Esophagus squamous epithelium (tissue), 5 donors: ENCODE data around the gene TDRD12. TPM values are rescaled to one million over a fixed set of nuclear protein-coding genes. Genes with fewer than 3 reads are reported as not detected.

Experiments used
- DNase-seq: peaks from one replicate; lab custom pipeline; 2025; lab: John Stamatoyannopoulos, UW
- H3K27ac ChIP-seq, 4 donors: fragments of 200-600 bp; sonication (generic); one replicate each; pipeline ENCODE4 v1.5.1; 2016 to 2019; ENCODE audit warnings: mild to moderate bottlenecking in 1 of 4
- H3K27me3 ChIP-seq, 4 donors: fragments of 200-600 bp; sonication (generic); 1 replicate in 3 of 4; 2 replicates in 1 of 4; pipeline versions ENCODE4 v1.5.1 to v1.6.0; 2017 to 2021; ENCODE audit warnings: antibody characterized with exemption in 1 of 4
- H3K36me3 ChIP-seq, 3 donors: fragments of 200-600 bp; sonication (generic); one replicate each; pipeline ENCODE4 v1.5.1; 2016 to 2019
- H3K4me1 ChIP-seq, 3 donors: fragments of 200-600 bp; sonication (generic); one replicate each; pipeline ENCODE4 v1.5.1; 2017 to 2019
- H3K4me3 ChIP-seq, 4 donors: fragments of 200-600 bp; sonication (generic); 1 replicate in 3 of 4; 2 replicates in 1 of 4; pipeline ENCODE4 v1.5.1; 2016 to 2019; ENCODE audit warnings: mild to moderate bottlenecking in 2 of 4, moderate library complexity in 1 of 4
- H3K9me3 ChIP-seq, 3 donors: fragments of 200-600 bp; sonication (generic); one replicate each; pipeline ENCODE4 v1.5.1; 2016 to 2019
- CTCF ChIP-seq, 6 experiments: fragments of 450-650 bp in 4 of 6; fragments of 200-600 bp in 2 of 6; sonication (generic) in 2 of 6; IDR thresholded peaks; one replicate each; pipeline ENCODE4 v1.5.1; 2016 to 2019; ENCODE audit warnings: antibody characterized with exemption in 6 of 6, mild to moderate bottlenecking in 4 of 6, moderate library complexity in 4 of 6
- POLR2A ChIP-seq, 4 donors: fragments of 450-650 bp; IDR thresholded peaks; one replicate each; pipeline ENCODE4 v1.6.1; 2017; ENCODE audit warnings: antibody characterized with exemption in 4 of 4, mild to moderate bottlenecking in 4 of 4, moderate library complexity in 3 of 4
- WGBS, 2 donors: methylation state at CpG; one replicate each; pipeline ENCODE4 v1.1.5; 2018; 5-methylcytosine and 5-hydroxymethylcytosine counted together
- intact Hi-C: fragments of 100-400 bp; cut with DNase I; formaldehyde crosslinking; loops from one replicate; pipeline ENCODE4 v1.15.0; 2022
- total RNA-seq, 4 donors: library from RNA; depleted of rRNA; stranded (reverse); fragments of >200 nt; gene quantifications; one replicate each; pipeline ENCODE4 v1.1.0, GENCODE V29; 2016
- donor health status: DM: yes; HTN: yes; CAD: no.

TDRD12 gene
- total RNA-seq, 4 donors from 2014 or later, result 0.18 to 1.7 (median 0.42) TPM; not detected in 1

- H3K9me3 ChIP-seq, result no peaks in the 10 kb centered on the region
- peak overlapping the region in 3 of 4 donors; percentile 55 to 95 (median 92) for H3K27ac ChIP-seq
Observed at GRCh38 chr19:32676895-32677359, 42.6 kb upstream of the TDRD12 start.

DNA sequence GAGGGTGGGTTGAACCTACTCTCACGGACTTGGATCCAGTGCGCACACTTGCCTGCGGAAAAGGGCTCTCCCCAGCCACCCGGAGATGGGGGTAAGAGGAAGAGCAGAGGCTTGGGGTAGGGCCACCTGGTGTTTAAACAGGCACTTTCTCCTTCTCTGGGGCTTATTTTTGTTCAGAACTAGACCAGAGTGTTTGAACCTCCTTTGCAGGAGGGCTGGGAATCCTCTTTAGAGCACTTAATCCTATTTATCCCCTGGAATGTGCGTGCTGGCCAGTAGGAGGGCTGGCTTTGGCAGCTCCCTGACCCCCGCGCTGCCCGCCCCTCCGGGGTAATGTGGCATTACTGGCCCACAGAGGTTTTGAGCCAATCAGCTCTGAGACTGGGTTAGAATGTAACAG, 41.9 kb upstream of the TDRD12 start:
- peak overlapping the region in 3 of 4 donors; percentile 55 to 95 (median 92) for H3K27ac ChIP-seq

More at GRCh38 chr19:32676895-32677359, 42.6 kb upstream of the TDRD12 start:
- H3K36me3 ChIP-seq, result no peaks in the 10 kb centered on the region
- H3K27me3 ChIP-seq, result peaks cover 0 to 22% (median 0%) of the 10 kb centered on the region in 4 donors
- no peak for TF ChIP-seq POLR2A (IDR thresholded peaks at IDR 0.05)
- TF ChIP-seq CTCF (IDR thresholded peaks at IDR 0.05), result no peak
- no peak for DNase-seq
- H3K4me1 ChIP-seq, result peaks cover 25 to 54% (median 28%) of the 10 kb centered on the region in 3 donors
- intact Hi-C loops, result no loop called here
- WGBS, 2 donors, result 42% methylated on average over 7 of the region's 33 CpGs; no CpG with 5 or more reads in 1 of the 2 donors
- H3K4me3 ChIP-seq, result peak overlapping the region in 3 of 4 donors; percentile 69 to 98 (median 77)

DNA sequence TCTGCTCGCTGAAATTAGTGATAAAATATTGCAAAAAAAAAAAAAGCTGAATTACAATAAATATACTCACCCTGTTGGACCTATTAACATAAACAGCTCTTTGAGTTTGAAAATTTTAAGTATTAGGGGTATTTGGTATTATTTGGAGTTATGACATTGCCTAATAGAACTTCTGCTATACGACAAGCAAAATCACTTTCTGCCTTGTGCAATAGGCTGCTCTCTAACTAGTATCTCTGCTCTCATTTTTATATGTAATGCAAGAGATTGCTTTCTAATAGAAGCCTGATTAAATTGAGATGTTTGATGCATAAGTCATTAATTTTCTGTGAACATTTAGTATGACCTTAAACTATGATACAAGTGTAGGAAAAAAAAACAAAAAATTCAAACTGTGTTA, 38.6 kb upstream of the TDRD12 start:
- H3K27ac ChIP-seq, result no peak overlapping the region
- H3K36me3 ChIP-seq, result no peaks in the 10 kb centered on the region
- no peak for TF ChIP-seq POLR2A (IDR thresholded peaks at IDR 0.05)
- TF ChIP-seq CTCF (IDR thresholded peaks at IDR 0.05), result no peak
- no peak overlapping the region for H3K4me3 ChIP-seq
- 67 to 71% methylated on average over 2 of the region's 2 CpGs for WGBS, 2 donors
- H3K9me3 ChIP-seq, result no peaks in the 10 kb centered on the region
- peaks cover 0 to 19% (median 0%) of the 10 kb centered on the region in 4 donors for H3K27me3 ChIP-seq
- no peak for DNase-seq
- H3K4me1 ChIP-seq, result peaks cover 3 to 30% (median 10%) of the 10 kb centered on the region in 3 donors
- intact Hi-C loops, result no loop called here

More for the DNA sequence above, 41.9 kb upstream of the TDRD12 start:
- DNase-seq, result no peak
- WGBS, 2 donors, result 37 to 100% methylated on average over 1 to 6 of the region's 9 CpGs
- Histone ChIP-seq H3K9me3 (no peaks in the 10 kb centered on the region), H3K27me3 (peaks cover 0 to 22% (median 0%) of the 10 kb centered on the region in 4 donors), H3K4me3 (peak overlapping the region in 1 of 4 donors; percentile 7), H3K4me1 (peaks cover 23 to 54% (median 25%) of the 10 kb centered on the region in 3 donors), H3K36me3 (no peaks in the 10 kb centered on the region)
- TF ChIP-seq POLR2A (IDR thresholded peaks at IDR 0.05), result no peak
- peak in 1 of 6 experiments; percentile 27 for TF ChIP-seq CTCF (IDR thresholded peaks at IDR 0.05)
- intact Hi-C loops, result no loop called here

- 47 to 54% methylated on average over 4 of the region's 4 CpGs for WGBS, 2 donors
- intact Hi-C loops, result no loop called here
- no peak for DNase-seq
- peak overlapping the region in 3 of 4 donors; percentile 30 to 75 (median 42) for H3K27ac ChIP-seq
- H3K4me3 ChIP-seq, result no peak overlapping the region
- H3K36me3 ChIP-seq, result no peaks in the 10 kb centered on the region
- peaks cover 0 to 5% (median 0%) of the 10 kb centered on the region in 4 donors for H3K27me3 ChIP-seq
- H3K4me1 ChIP-seq, result peaks cover 0 to 17% (median 0%) of the 10 kb centered on the region in 3 donors
- TF ChIP-seq POLR2A (IDR thresholded peaks at IDR 0.05), result no peak
- TF ChIP-seq CTCF (IDR thresholded peaks at IDR 0.05), result no peak
- no peaks in the 10 kb centered on the region for H3K9me3 ChIP-seq
Observed at GRCh38 chr19:32682317-32682716, 37.2 kb upstream of the TDRD12 start.

DNA sequence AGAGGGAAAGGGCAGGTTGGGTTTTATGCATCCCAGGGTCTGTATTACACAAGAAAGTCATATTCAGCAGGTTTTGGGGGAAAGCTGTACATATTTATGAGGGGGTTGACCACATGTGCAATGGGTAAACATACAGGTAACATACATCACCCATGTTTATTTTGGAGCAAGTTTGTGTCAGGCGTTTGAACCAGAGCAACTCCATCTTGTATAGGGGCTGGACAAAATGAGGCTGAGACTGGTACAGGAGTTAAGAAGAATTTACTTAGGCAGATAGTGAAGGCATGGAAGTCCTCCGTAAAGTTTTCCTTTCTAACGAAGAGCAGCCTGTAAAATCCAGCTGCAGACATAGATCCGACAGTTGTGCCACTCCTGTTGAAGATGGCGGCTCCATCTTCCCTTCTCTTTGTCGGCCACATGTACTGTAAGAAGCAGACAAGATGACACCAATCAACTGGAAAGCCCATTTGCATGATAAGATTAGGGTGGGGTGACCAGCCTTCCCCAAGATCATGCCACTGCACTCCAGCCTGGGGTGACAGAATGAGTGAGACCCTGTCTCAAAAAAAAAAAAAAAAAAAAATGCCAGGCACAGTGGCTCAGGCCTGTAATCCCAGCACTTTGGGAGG, 32.6 kb upstream of the TDRD12 start:
- 86 to 93% methylated on average over 1 to 6 of the region's 6 CpGs for WGBS, 2 donors
- DNase-seq, result no peak

More for the DNA sequence above, 32.6 kb upstream of the TDRD12 start:
- Histone ChIP-seq H3K36me3 (no peaks in the 10 kb centered on the region), H3K9me3 (no peaks in the 10 kb centered on the region), H3K27ac (no peak overlapping the region), H3K4me1 (peaks cover 9 to 29% (median 14%) of the 10 kb centered on the region in 3 donors), H3K4me3 (no peak overlapping the region), H3K27me3 (no peaks in the 10 kb centered on the region)
- intact Hi-C loops, result no loop called here
- TF ChIP-seq CTCF (IDR thresholded peaks at IDR 0.05), result no peak
- no peak for TF ChIP-seq POLR2A (IDR thresholded peaks at IDR 0.05)
